ENCODE data around the gene ASCC3.
"Not testable (repeated sequence)": the region's sequence is repeated elsewhere in the genome, so short reads cannot be mapped to it uniquely, and the experiment has no call there.

Gene ASCC3, protein sequence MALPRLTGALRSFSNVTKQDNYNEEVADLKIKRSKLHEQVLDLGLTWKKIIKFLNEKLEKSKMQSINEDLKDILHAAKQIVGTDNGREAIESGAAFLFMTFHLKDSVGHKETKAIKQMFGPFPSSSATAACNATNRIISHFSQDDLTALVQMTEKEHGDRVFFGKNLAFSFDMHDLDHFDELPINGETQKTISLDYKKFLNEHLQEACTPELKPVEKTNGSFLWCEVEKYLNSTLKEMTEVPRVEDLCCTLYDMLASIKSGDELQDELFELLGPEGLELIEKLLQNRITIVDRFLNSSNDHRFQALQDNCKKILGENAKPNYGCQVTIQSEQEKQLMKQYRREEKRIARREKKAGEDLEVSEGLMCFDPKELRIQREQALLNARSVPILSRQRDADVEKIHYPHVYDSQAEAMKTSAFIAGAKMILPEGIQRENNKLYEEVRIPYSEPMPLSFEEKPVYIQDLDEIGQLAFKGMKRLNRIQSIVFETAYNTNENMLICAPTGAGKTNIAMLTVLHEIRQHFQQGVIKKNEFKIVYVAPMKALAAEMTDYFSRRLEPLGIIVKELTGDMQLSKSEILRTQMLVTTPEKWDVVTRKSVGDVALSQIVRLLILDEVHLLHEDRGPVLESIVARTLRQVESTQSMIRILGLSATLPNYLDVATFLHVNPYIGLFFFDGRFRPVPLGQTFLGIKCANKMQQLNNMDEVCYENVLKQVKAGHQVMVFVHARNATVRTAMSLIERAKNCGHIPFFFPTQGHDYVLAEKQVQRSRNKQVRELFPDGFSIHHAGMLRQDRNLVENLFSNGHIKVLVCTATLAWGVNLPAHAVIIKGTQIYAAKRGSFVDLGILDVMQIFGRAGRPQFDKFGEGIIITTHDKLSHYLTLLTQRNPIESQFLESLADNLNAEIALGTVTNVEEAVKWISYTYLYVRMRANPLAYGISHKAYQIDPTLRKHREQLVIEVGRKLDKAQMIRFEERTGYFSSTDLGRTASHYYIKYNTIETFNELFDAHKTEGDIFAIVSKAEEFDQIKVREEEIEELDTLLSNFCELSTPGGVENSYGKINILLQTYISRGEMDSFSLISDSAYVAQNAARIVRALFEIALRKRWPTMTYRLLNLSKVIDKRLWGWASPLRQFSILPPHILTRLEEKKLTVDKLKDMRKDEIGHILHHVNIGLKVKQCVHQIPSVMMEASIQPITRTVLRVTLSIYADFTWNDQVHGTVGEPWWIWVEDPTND (N-terminal part only)

DNA sequence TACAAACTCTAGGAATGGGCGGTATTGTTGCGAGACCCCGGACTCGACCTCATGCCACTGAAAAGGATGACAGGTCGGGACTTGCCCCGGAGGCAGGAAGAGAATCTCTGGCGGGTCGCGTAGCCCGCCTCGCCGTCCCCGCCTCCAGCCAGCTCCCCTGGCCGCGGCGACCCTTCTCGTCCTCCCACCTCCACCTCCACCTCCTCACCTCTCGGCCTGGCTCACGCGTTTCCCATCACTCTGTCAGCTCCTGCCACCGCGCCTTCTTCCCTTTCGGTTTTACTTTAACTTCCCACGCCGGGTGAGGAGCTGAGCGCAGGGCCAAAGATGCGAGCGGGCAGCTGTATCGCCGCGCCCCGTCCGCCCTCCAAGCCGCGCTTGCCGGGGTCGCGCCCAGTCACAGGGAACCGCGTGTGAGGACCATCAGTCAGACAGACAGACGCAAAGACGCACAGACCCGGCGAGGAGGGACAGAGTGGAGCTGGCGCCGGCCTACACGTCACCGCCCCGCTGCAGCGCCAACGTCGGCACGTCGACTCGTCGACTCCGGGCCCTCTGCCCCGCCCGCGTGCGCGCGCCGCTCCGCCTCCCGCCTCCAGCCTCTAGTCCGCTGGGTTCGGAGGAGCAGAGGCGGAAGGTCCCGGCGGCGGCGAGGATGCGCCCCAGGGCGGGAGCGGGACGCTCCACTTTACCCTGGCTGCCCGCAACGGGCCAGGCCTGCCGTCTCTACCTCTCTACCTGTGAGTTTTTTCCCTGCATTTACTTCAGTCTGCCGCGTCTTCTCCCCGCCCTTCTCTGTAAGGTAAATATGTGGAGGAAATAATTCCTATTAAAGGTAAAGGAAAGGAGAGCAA is at the start of gene ASCC3:
TSS of gene ASCC3 (minus strand) at position 477 of the 854 bp plus-strand sequence. CDS start 13,332 bp downstream, outside the sequence.
- peak; percentile 94 for DNase-seq

DNA sequence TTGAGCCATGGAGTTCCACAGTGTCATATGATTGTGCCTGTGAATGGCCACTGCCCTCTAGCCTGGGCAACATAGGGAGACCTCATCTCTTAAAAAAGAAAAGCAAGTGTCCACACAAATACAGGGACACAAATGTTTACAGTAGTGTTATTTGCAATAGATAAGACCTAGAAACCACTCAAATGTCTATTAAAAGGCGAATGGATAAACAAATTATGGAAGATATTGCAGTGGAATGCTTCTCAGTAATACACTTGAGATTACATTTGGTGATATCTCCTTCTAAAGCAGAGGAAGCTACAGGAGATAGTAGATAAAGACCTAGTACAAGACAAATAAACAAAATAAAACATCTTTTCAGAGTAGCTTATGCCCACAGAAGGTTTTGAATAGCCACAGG is 44.6 kb upstream of the ASCC3 start:
- DNase-seq: no peak

DNA sequence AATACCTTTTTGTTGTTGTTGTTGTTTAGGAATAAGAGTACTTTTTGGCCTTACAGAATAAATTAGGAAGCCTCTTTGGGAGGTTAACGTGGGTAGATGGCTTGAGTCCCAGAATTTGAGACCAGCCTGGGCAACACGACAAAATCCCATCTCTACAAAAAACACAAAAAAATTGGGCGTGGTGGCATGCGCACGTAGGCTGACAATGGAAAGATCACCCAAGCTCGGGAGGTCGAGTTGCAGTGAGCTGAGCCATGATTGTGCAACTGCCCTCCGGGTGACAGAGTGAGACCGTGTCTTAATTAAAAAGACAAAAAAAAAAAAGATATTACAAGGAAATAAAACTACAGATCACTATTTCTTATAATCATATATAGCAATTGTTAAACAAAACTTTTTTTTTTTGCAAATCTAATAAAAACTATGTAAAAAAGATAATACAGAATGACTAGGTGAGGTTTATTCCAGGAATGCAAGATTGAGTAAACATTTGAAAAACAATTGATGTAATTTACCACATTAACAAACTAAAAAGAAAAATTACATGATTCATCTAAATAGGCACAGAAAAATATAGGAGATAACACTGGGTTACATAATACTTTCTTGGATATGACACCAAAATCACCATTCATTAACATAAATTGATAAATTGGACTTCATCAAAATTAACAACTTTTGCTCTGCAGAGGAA is 43.6 kb upstream of the ASCC3 start:
- no peak for DNase-seq

DNA sequence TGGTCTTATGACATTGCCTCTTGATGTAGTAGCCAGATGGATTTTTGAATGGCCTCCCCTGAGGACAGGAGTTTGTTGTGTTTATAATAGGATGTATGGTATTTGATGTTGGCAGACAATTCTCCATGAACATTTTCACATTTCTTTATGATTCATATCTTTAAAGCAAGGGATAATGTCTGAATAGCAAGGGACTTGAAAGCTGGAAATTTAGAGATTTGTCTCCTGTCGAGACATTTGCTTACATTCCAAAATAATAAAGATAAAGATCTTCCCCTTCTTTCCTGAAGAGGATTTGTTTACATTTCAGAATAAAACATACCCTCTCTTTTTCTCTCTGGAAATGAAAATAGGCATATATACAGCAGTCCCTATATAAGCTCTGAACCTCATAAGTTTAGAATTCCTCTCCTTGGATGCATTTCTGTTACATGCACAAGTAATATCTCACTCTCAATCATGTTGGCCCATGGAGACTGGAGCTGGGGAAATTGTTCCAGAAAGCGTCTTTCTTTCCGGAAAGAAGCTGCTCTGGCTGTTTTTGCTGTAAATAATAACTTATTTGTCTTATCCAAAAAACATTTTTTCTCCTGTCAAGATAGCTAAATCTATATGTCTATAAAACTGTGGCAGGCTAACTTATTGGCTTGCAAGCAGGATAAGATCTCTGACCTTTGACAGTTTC is 42.5 kb upstream of the ASCC3 start:
- no peak for DNase-seq

DNA sequence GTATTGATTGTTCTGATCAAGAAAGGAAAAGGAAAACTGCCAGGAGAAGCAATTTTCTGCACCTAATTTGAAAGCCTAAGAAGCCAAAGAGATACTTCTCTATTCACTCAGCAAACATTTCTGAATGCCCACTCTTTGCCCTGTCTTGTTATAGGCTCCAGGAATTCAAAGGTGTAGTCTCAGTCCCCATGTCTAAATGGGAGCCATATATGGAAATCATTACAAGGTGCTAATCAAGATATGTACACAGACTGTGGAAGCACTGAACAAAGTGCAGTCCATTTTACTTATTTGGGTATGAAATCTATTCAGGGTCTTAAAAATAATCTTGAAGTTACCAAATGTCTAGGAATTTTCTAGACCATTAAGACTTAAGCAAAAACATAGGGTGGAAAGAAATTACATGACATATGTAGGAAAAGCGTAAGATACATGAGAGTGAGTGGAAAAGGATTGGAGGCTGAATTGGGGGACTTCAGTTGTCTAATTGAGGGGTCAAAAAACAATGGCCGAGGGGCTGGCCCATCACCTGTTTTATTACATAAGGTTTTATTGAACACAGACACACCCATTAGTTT is 39.0 kb upstream of the ASCC3 start:
- DNase-seq: no peak

DNA sequence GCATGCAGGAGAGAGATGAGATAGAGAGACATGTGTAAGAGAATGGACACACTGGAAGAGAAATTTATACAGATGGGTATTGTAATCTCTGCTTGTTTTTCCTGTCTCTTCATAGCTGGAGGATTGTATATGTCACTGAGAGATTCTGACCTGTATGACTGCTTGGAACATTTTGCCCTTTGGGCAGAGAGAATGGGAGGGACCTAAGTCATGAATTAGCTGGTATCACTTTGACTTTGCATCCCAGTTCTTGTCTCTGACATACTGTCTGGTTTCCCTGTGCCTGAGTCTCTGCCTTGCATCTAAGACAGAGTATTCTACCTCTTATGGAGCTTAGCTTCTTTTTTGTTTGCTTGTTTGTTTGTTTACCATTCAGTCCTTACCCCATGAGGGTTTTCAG is 37.0 kb upstream of the ASCC3 start:
- no peak for DNase-seq

DNA sequence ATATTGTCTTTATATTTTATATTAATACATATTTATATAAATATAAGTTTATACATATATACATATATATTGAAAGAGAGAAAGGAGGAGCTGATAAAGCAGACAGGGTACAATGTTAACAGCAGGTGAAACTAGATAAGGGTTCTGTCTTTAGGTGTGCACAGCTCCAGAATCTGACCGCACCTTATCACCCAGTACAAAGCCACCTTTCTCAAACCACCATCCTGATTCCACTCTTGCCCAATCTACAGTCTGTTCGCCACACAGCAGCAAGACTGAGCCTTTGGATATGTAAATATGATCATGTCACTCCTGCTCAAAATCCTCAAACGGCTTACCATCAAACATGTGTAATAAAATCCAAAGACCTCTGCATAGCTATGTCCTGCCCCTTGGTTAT is 34.7 kb upstream of the ASCC3 start:
- no peak for DNase-seq

DNA sequence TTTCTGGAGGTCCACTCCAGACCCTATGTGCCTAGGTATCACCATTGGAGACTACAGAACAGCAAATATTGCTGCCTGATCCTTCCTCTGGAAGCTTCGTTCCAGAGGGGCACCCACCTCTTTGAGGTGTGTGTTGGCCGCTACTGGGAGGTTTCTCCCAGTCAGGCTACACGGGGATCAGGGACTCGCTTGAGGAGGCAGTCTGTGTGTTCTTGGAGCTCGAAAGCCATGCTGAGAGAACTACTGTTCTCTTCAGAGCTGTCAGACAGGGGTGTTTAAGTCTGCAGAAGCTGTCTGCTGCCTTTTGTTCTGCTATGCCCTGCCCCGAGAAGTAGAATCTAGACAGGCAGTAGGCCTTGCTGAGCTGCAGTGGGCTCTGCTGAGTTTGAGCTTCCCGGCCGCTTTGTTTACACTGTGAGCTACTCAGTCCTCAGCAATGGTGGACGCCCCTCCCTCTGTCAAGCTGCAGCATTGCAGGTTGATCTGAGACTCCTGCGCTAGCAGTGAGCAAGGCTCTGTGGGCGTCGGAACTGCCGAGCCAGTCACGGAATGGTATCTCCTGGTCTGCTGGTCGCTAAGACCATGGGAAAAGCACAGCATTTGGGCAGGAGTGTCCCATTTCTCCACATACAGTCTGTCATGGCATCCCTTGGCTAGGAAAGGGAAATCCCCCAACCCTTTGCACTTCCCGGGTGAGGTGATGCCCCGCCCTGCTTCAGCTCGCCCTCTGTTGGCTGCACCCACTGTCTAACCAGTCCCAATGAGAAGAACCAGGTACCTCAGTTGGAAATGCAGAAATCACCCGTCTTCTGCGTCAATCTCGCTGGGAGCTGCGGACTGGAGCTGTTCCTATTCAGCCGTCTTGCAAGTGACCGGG is 32.5 kb upstream of the ASCC3 start:
- peak; percentile 1 for DNase-seq

DNA sequence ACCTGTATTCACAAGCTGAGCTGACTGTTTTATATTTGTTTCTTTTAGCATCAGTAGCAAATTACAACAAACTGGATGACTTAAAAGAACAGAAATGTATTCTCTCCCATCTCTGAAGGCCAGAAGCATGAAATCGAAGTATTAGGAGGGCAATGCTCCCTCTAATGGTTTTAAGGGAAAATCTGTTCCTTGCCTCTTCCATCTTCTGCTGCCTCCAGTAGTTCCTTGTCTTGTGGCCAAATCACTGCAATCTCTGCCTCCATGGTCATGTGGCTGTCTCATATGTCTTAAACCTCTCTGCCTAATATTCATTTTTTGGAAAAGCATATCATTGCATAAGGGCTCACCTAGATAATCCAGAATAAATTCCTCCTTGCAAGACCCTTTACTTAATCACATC is 25.2 kb upstream of the ASCC3 start:
- no peak for DNase-seq

DNA sequence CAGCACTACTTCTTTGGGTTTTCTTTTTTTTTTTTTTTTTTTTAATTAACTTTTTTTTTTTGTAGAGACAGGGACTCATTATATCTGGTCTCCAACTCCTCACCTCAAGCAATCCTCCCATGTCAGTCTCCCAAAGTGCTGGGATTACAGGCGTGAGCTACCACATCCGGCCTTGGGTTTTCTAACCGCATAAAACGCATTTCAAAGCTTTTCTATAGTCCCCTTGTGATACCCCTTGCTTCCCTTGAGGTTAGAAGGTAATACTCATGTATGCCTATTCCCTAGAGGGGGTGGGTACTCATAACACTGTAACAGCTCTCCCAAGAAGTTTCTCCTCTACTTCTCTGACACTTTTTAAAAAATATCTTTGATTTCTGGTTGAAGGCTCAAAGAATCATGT is 23.9 kb upstream of the ASCC3 start:
- no peak for DNase-seq

DNA sequence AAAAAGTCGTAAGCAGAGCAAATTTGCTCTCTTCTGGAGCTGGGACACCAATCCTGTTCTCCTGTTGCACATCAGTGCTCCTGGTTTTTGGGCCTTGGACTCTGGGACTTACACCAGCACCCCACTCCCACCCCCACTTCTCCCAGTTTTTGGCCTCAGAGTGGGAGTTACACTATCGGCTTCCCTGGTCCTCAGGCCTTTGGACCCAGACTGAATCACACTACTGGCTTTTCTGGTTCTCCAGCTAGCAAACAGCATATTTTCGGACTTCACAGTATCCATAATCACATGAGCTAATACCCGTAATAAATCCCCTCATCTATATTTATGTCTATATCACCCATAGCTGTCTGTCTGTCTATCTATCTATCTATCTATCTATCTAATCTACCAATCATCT is 23.2 kb upstream of the ASCC3 start:
- no peak for DNase-seq

DNA sequence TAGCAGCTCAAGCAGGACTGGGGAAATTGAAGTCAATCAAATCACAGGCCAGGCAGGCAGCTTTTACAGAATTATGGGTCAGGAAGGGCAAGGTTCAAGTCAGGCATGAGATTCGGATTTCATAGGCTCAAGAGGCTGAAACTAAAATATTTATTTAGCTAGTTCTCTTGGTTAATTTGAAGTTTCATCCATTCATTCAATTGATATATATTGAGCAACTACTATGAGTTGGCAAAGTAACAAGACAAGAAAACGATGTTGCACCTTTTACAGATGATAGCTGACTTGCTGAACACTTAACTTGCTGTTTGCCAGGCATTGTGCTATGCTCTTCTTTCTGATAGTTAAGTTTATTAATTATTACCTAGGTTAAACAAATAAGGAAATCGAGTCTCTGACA is 20.5 kb upstream of the ASCC3 start:
- no peak for DNase-seq

DNA sequence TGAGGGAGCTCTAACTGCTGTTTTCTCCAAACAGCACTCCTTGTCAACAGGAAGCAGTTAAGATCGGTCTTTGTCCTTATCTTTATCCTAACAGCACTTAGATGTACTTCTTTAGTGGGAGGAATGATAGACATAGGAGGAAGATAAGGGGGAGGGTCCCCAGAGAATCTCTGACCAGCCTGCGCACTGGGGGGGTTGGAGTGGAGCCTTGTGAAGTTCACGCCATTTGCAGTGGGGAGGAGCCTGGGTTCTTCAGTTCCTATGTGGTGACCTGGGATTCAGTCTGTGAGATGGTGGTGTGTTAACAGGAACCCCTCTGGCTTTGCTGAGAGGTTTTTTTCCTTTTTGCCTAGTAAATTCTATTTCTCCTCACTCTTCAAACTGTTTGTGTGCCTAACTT is 18.1 kb upstream of the ASCC3 start:
- DNase-seq: no peak

DNA sequence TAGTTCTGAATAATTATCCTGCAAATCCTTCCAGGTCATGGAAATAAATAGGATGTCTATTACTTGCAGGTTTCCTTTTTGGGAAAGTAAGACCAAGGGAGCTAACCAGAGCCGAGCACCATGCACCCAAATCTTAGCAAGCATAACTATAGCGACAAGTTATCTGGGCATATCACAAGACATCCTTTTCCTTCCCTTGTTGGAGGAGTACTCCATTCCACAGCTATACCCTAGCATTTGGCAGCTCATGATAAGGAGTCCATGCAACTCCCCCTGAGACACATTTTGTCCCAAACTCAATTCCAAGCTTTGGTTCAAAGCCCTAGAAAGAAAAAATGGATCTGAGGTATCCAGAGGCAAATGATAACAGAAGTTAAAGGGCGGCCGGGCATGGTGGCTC is 16.5 kb upstream of the ASCC3 start:
- DNase-seq: no peak

DNA sequence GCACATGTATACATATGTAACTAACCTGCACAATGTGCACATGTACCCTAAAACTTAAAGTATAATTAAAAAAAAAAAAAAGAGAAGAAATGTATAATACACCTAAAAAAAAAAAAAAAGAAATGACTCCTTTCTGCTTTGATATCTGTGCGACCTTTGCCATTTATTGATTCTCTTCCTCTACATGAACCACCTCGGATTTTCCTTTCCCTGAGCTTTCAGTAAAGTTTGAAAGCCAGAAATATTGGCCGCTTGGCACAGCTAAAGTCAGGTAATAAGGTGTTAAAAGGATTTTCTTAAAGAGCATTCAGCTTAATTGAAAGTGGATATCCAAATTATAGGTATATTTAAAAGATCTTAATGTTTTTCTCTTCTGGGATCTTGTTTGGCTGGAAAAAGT is 12.6 kb upstream of the ASCC3 start:
- no peak for DNase-seq

DNA sequence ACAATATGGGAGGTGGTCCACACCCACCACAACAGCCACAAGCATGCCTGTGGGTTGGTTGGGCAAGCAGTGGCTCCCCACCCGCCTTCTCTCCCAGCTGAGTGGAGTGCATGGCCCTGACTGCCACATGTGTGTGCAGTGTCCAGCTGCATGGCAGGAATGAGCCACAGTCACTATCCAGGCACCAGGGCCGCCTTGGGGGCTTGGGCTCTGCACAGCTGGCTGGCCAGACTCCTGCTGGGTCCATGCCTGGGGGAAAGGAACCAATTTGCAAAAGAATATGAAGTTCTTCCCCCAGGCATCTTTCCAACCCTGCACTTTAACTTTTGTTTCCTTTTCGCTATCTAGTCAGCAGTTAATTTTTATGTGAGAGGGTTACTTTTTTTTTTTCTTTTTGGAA is 11.6 kb upstream of the ASCC3 start:
- DNase-seq: no peak

DNA sequence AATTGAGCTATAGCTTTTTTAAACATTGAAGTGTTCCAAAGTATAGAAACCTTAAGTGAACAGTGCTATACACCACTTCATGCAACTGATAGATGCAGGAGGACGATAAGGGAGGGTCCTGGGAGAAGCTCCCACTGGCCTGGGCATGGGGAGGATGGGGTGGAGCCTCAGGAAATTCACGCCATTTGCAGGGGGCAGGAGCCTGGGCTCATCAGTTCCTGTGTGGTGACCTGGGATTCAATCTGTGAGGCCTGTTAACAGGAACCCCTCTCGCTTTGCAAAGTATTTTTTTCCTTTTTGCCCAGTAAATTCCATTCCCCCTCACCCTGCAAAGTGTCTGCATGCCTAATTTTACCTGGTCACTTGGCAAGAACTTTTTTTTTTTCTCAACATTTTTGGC is 11.0 kb upstream of the ASCC3 start:
- DNase-seq: no peak

DNA sequence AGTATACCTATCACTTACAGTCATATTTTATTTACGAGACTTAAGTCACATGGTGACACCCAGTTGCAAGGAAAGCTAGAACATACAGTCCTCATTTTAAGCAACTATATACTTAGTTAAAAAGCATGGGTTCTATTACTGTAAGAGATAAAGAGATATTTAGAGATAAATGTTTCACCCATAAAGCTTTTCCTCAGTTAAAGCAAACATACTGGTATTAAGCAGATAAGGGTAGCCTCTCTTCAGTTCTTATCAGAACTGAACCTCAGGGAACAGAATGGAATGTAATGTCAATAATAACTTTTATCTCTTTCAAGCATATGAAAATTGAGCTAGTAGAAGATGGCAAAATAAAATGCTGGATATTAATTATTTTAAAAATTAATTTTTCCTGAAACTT is 9.9 kb upstream of the ASCC3 start:
- no peak for DNase-seq

DNA sequence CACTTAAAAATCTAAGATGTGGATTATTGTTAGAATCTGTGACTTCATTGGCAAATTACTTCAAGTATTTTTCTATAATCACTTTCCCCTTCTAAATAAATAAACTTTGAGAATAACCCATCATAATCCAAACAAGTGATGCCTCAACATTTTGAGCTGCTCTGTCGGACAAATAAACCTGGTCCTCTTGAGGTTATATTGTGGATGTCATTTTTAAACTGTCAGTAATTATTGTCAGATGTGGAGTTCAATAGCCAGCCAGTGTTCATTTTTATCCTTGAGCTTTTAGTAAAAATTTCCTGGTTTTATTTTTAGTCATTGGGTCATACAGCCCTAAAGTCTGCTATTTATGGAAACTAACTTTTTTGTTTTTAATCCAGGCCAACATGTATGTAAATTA is 9.5 kb upstream of the ASCC3 start:
- not testable (repeated sequence) for DNase-seq

DNA sequence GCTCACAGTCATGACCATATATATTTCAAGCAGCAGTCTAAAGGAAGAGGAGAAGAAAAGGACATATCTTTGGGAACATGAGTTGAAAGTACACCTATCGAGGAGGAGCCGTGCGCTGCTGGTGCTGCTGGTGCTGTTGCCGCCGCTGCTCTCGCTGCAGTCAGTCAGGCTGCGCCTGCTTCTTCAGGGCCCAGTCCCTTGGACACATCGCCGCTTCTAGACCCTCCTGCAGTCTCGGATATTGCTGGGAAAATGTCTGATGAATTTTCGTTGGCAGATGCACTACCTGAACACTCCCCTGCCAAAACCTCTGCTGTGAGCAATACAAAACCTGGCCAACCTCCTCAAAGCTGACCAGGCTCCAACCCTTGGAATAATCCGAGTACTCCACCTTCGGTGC is 8.2 kb upstream of the ASCC3 start:
- no peak for DNase-seq

All from stimulated activated CD4-positive, alpha-beta T cell treated with anti-CD3 and anti-CD28 coated beads, Interleukin-12 subunit alpha, Interleukin-12 subunit beta, amount 100 ng/mL, for 4 hours (primary cell).